GM21526 (cell line): Measurements from ENCODE around the gene CALY.

Experiments used
- ATAC-seq: cut with Tn5 transposase; IDR thresholded peaks from one replicate; pipeline ENCODE4 v1.9.1; 2021; ENCODE audit warnings: moderate library complexity; ENCODE audit not compliant: unreplicated experiment, low FRiP score

The CALY gene

GRCh38 chr10:133314911-133315310, 21.8 kb downstream of the CALY start:
- ATAC-seq: no peak

- no peak for ATAC-seq
Measured at GRCh38 chr10:133313192-133313591, 23.5 kb downstream of the CALY start.

GRCh38 chr10:133312769-133313145, 23.9 kb downstream of the CALY start:
- no peak for ATAC-seq

GRCh38 chr10:133312016-133312768, 24.5 kb downstream of the CALY start:
- ATAC-seq: no peak

- ATAC-seq: no peak
Measured at GRCh38 chr10:133311570-133311969, 25.1 kb downstream of the CALY start.

- ATAC-seq: no peak
Measured at GRCh38 chr10:133310789-133311188, 25.9 kb downstream of the CALY start.

GRCh38 chr10:133310399-133310755, 26.3 kb downstream of the CALY start:
- no peak for ATAC-seq

GRCh38 chr10:133309720-133310398, 26.8 kb downstream of the CALY start:
- ATAC-seq: no peak

GRCh38 chr10:133309100-133309719, 27.5 kb downstream of the CALY start:
- ATAC-seq: peak; percentile 52

GRCh38 chr10:133308421-133309099, 28.1 kb downstream of the CALY start, which contains the start of the genes TUBGCP2 and ZNF511:
Gene TUBGCP2, minus strand, starts transcription at chr10:133308872. Its CDS starts 5,931 bp downstream, at chr10:133302941.
Gene ZNF511, plus strand, starts transcription at chr10:133308914. Its CDS starts 30 bp downstream, at chr10:133308944.
- ATAC-seq: peak; percentile 69

- peak; percentile 46 for ATAC-seq
Measured at GRCh38 chr10:133307776-133308420, 28.8 kb downstream of the CALY start.

- ATAC-seq: no peak
Measured at GRCh38 chr10:133306941-133307379, 29.7 kb downstream of the CALY start.

- no peak for ATAC-seq
Measured at GRCh38 chr10:133306097-133306476, 30.6 kb downstream of the CALY start.

- ATAC-seq: no peak
Measured at GRCh38 chr10:133303206-133303605, 33.5 kb downstream of the CALY start.

- no peak for ATAC-seq
Measured at GRCh38 chr10:133302230-133302629, 34.5 kb downstream of the CALY start.

- no peak for ATAC-seq
Measured at GRCh38 chr10:133299738-133300137, 37.0 kb downstream of the CALY start.

GRCh38 chr10:133299224-133299623, 37.5 kb downstream of the CALY start:
- ATAC-seq: no peak

- ATAC-seq: no peak
Measured at GRCh38 chr10:133298466-133298865, 38.2 kb downstream of the CALY start.

- ATAC-seq: no peak
Measured at GRCh38 chr10:133297504-133297903, 39.2 kb downstream of the CALY start.
